Kidney epithelial cell (primary cell): ENCODE data around the gene MORC1. TPM values are rescaled to one million over a fixed set of nuclear protein-coding genes. Genes with fewer than 3 reads are reported as not detected.
A peak's percentile ranks its signal among the peaks of the same experiment; 100 is the strongest.

Source experiments
- DNase-seq: peaks from one replicate; pipeline ENCODE4 v3.0.0-alpha.2; 2010; ENCODE audit warnings: low read depth
- H3K27me3 ChIP-seq: 2 replicates; pipeline ENCODE4 v1.6.0; 2011; ENCODE audit warnings: low read length; ENCODE audit not compliant: control insufficient read depth, insufficient read depth
- H3K36me3 ChIP-seq: 2 replicates; pipeline ENCODE4 v1.5.1; 2011; ENCODE audit warnings: low read length; ENCODE audit not compliant: control insufficient read depth, insufficient read depth
- H3K4me3 ChIP-seq: 2 replicates; pipeline ENCODE4 v1.5.1; 2011; ENCODE audit warnings: low read depth, mild to moderate bottlenecking, control low read depth, low read length
- total RNA-seq: library from RNA; depleted of rRNA; stranded (reverse); fragments of >200 nt; gene quantifications from 2 replicates; pipeline ENCODE4 v1.2.3, GENCODE V29; 2015
- TF ChIP-seq, protein P1 (sequence below): IDR thresholded peaks from 2 replicates; pipeline ENCODE4 v1.5.1; 2011; ENCODE audit warnings: mild to moderate bottlenecking, moderate library complexity, low read length, control low read depth, inconsistent platforms; ENCODE audit not compliant: insufficient read depth, poor library complexity, severe bottlenecking

MORC1 gene
- total RNA-seq, 1 donor from 2014 or later, result not detected

DNA sequence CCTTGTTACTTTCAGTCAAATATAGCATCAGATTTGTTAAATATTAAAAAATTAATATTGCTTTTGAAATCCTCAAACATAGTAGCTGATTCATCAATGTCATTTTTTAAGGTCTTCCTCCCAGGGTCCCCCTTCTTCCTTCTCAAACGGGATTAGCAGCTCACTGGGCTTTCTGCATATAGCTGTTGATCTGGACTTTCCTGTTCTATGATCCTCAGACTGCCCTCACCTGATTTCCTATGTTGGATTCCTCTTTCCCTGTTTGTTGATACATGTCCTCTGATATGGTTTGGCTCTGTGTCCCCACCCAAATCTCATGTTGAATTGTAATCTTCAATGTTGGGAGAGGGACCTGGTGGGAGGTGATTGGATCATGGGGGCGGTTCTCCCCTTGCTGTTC lies 170.1 kb downstream of the MORC1 start:
- no peaks in the 10 kb centered on the region for H3K36me3 ChIP-seq
- TF ChIP-seq, protein P1, sequence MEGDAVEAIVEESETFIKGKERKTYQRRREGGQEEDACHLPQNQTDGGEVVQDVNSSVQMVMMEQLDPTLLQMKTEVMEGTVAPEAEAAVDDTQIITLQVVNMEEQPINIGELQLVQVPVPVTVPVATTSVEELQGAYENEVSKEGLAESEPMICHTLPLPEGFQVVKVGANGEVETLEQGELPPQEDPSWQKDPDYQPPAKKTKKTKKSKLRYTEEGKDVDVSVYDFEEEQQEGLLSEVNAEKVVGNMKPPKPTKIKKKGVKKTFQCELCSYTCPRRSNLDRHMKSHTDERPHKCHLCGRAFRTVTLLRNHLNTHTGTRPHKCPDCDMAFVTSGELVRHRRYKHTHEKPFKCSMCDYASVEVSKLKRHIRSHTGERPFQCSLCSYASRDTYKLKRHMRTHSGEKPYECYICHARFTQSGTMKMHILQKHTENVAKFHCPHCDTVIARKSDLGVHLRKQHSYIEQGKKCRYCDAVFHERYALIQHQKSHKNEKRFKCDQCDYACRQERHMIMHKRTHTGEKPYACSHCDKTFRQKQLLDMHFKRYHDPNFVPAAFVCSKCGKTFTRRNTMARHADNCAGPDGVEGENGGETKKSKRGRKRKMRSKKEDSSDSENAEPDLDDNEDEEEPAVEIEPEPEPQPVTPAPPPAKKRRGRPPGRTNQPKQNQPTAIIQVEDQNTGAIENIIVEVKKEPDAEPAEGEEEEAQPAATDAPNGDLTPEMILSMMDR, result no peak
- no peak overlapping the region for H3K4me3 ChIP-seq
- DNase-seq, result no peak
- H3K27me3 ChIP-seq, result no peaks in the 10 kb centered on the region

DNA sequence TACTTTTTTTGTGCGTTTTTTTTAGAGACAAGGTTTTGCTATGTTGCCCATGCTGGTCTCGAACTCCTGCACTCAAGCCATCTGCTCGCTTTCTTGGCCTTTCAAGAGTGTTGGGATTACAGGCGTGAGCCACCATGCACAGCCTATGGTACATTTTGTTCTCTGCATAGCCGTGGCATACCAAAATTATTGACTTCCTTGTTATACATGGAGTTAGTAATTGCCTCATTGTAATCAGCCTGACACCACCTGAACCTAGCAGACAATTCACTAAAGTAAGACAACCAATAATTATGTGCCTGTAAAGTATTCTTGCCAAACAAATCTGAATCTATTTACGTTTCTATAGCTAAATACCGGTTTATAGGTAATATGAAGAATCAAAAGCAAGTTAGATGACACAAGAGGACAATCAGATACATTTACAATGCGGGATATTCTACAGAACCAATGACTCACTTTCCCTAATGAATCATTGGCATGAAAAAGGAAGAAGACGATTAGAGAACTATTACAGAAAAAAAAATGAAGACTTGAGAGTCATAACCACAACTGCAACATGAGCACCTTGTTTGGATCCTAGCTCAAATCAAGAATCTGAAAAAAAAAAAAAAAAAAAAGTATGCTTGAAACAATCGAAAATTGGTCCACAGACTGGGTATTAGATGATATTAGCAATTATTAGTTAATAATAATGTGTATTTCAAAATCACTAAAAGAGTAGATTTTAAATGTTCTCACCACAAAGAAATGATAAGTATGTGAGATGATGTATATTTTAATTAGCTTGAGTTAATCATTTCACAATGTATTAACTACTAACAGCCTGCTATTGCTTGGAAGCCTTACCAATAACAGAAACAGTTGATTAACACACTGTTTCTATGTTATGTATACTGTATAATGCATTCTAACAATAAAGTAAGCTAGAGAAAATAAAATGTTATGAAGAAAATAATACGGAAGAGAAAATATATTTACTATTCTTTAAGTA lies 171.3 kb downstream of the MORC1 start:
- DNase-seq, result peak; percentile 57
- TF ChIP-seq, protein P1, result no peak
- H3K36me3 ChIP-seq, result no peaks in the 10 kb centered on the region

DNA sequence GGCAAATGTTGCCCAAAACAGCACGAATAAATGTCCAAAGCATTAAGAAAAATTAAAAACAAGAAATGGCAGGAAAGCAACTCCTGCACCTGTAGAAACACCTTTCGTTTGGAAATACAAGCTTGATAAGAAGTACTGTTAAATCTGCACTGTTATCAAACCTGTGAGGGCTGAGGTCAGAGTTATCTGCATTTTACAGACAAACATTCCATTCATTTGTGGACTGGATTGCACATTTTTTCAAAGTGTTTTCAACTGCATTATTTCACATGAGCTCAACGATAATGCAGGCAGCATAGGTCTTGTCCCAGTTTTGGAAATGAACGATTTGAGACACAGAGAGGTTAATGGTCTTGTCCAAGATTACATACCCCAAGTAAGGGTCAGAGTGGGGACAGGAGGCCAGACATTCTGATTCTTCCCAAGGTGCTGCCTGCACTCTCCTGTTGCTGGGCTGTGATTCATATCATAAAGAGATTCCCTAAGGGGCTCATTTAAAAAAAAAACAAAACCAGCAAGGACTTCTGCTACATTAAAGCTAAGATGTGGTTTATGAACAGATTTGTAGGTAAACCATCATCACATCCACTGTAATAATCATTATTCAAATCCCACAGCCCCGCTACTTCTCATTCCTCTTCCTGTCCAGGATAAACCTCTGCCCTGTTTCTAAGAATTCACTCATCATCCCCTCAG lies 177.2 kb downstream of the MORC1 start:
- Histone ChIP-seq H3K36me3 (no peaks in the 10 kb centered on the region), H3K27me3 (no peaks in the 10 kb centered on the region), H3K4me3 (no peak overlapping the region)
- no peak for DNase-seq
- TF ChIP-seq, protein P1, result no peak

More for the DNA sequence above, 171.3 kb downstream of the MORC1 start:
- H3K27me3 ChIP-seq, result no peaks in the 10 kb centered on the region
- no peak overlapping the region for H3K4me3 ChIP-seq

DNA sequence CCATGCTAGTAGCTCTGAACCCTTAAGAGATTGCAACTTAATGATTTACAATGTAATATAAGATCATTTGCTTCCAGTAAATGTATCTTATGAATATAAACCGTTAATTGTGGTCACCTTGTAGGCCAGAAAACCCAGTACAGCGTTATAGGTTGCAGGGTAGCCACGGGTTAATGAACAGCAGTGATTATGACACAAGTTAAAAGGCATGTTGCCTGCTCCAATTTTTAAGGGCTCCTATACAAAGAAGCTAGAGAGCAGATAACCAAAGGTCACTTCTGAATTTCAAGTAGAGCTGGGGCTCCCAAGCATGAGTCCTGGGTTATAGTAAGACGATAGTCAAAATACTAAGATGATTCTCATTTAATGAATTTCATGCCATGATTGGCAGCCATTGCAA lies 177.8 kb downstream of the MORC1 start:
- TF ChIP-seq, protein P1, result no peak
- Histone ChIP-seq H3K36me3 (no peaks in the 10 kb centered on the region), H3K4me3 (no peak overlapping the region), H3K27me3 (no peaks in the 10 kb centered on the region)
- DNase-seq, result peak; percentile 35

DNA sequence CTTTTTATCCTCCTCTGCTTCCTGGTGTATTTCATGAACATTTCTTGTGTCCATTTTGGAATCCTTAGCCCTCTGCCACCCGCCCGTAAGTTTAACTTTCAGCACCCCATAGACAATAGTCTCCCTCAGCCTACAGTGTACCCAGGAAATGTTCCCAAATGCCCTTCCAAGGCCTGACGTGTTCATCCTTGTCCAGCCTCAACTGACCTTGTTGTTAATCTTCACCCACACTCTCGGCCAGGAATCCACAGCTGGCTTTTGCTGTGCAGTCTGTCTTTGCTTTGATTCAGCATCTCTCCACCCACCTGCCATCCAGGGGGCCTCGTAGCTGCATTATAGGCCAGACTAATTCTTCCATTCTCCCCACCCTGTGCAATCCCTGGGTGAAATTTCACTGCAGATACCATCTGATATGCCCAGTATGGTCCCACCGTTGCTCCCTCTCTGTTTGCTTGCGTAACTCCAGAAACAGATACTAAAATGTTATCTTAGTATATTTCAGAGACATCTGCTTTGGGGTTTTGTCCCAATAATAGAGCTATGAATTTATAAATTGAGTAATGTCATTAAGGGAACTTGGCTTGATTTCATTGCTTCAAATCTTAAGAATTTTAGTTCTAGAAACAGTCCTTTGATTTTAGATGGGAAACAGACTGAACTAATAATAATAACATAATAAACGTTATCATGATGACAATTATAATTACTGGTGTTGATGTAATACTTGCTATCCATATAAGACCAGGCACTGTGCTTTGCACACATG lies 180.8 kb downstream of the MORC1 start:
- no peak for DNase-seq
- TF ChIP-seq, protein P1, result no peak
- no peaks in the 10 kb centered on the region for H3K36me3 ChIP-seq
- no peaks in the 10 kb centered on the region for H3K27me3 ChIP-seq
- no peak overlapping the region for H3K4me3 ChIP-seq
